ENCODE measurements around the gene SWT1. TPM values are rescaled to one million over a fixed set of nuclear protein-coding genes. Genes with fewer than 3 reads are reported as not detected.

The SWT1 gene
- total RNA-seq, 1 donor from 2014 or later, result 3.2 TPM

GRCh38 chr1:185288435-185288834 is 131.5 kb downstream of the SWT1 start:
- DNase-seq (ENCODE audit: low read depth, low spot score), result no peak

- no peak for DNase-seq (ENCODE audit: low read depth, low spot score)
These were observed 132.9 kb downstream of the SWT1 start for GRCh38 chr1:185289880-185290279.

- DNase-seq (ENCODE audit: low read depth, low spot score), result no peak
These were observed 134.2 kb downstream of the SWT1 start for GRCh38 chr1:185291159-185291558.

- DNase-seq (ENCODE audit: low read depth, low spot score), result no peak
These were observed 134.7 kb downstream of the SWT1 start for GRCh38 chr1:185291652-185292051.

GRCh38 chr1:185292237-185292636 is 135.3 kb downstream of the SWT1 start:
- no peak for DNase-seq (ENCODE audit: low read depth, low spot score)

- no peak for DNase-seq (ENCODE audit: low read depth, low spot score)
These were observed 137.1 kb downstream of the SWT1 start for GRCh38 chr1:185293967-185294542.

GRCh38 chr1:185295091-185295490 is 138.1 kb downstream of the SWT1 start:
- no peak for DNase-seq (ENCODE audit: low read depth, low spot score)

- no peak for DNase-seq (ENCODE audit: low read depth, low spot score)
These were observed 141.0 kb downstream of the SWT1 start for GRCh38 chr1:185297982-185298381.

- no peak for DNase-seq (ENCODE audit: low read depth, low spot score)
These were observed 143.2 kb downstream of the SWT1 start for GRCh38 chr1:185300152-185300551.

GRCh38 chr1:185305419-185305818 is 148.5 kb downstream of the SWT1 start:
- no peak for DNase-seq (ENCODE audit: low read depth, low spot score)

GRCh38 chr1:185308126-185308525 is 151.2 kb downstream of the SWT1 start:
- DNase-seq (ENCODE audit: low read depth, low spot score), result no peak

- DNase-seq (ENCODE audit: low read depth, low spot score), result no peak
These were observed 152.6 kb downstream of the SWT1 start for GRCh38 chr1:185309566-185309965.

- DNase-seq (ENCODE audit: low read depth, low spot score), result no peak
These were observed 154.7 kb downstream of the SWT1 start for GRCh38 chr1:185311589-185312225.

- DNase-seq (ENCODE audit: low read depth, low spot score), result no peak
These were observed 155.6 kb downstream of the SWT1 start for GRCh38 chr1:185312361-185313138.

GRCh38 chr1:185314411-185314810 is 157.4 kb downstream of the SWT1 start:
- DNase-seq (ENCODE audit: low read depth, low spot score), result no peak

- no peak for DNase-seq (ENCODE audit: low read depth, low spot score)
These were observed 158.6 kb downstream of the SWT1 start for GRCh38 chr1:185315445-185316071.

GRCh38 chr1:185316163-185317033 is 159.4 kb downstream of the SWT1 start:
- peak; percentile 77 for DNase-seq (ENCODE audit: low read depth, low spot score)

GRCh38 chr1:185317034-185317885 is 160.3 kb downstream of the SWT1 start, which contains the start of gene IVNS1ABP:
TSS of gene IVNS1ABP (minus strand) at chr1:185317243. CDS start at chr1:185309493, 7,750 bp downstream.
- peak; percentile 78 for DNase-seq (ENCODE audit: low read depth, low spot score)

GRCh38 chr1:185317886-185318310 is 160.9 kb downstream of the SWT1 start:
- no peak for DNase-seq (ENCODE audit: low read depth, low spot score)
